ENCODE data around the gene NFKB1.

Gene NFKB1

GRCh38 chr4:102501447-102501696 is 213 bp downstream of the NFKB1 start:
- DNase-seq: no peak

GRCh38 chr4:102502543-102502818 is 1.3 kb downstream of the NFKB1 start:
- no peak for DNase-seq

- no peak for DNase-seq
These were observed 2.2 kb downstream of the NFKB1 start for GRCh38 chr4:102503301-102503746.

GRCh38 chr4:102503831-102504786 is 3.0 kb downstream of the NFKB1 start:
- no peak for DNase-seq

GRCh38 chr4:102504941-102505340 is 3.8 kb downstream of the NFKB1 start:
- no peak for DNase-seq

- no peak for DNase-seq
These were observed 4.5 kb downstream of the NFKB1 start for GRCh38 chr4:102505708-102506107.

GRCh38 chr4:102506523-102506922 is 5.4 kb downstream of the NFKB1 start:
- DNase-seq: no peak

GRCh38 chr4:102511830-102512605 is 10.9 kb downstream of the NFKB1 start:
- DNase-seq: no peak

- no peak for DNase-seq
These were observed 13.3 kb downstream of the NFKB1 start for GRCh38 chr4:102514298-102514964.

GRCh38 chr4:102517753-102518152 is 16.6 kb downstream of the NFKB1 start:
- no peak for DNase-seq

- no peak for DNase-seq
These were observed 17.6 kb downstream of the NFKB1 start for GRCh38 chr4:102518703-102519131.

GRCh38 chr4:102519925-102520324 is 18.8 kb downstream of the NFKB1 start:
- DNase-seq: no peak

GRCh38 chr4:102521570-102521969 is 20.4 kb downstream of the NFKB1 start:
- no peak for DNase-seq

- no peak for DNase-seq
These were observed 20.9 kb downstream of the NFKB1 start for GRCh38 chr4:102522031-102522440.

- DNase-seq: no peak
These were observed 23.5 kb downstream of the NFKB1 start for GRCh38 chr4:102524691-102525090.

GRCh38 chr4:102525097-102525496 is 23.9 kb downstream of the NFKB1 start:
- no peak for DNase-seq

- no peak for DNase-seq
These were observed 24.3 kb downstream of the NFKB1 start for GRCh38 chr4:102525504-102525903.

- no peak for DNase-seq
These were observed 25.4 kb downstream of the NFKB1 start for GRCh38 chr4:102526532-102526931.

GRCh38 chr4:102527695-102528283 is 26.6 kb downstream of the NFKB1 start:
- no peak for DNase-seq

GRCh38 chr4:102529977-102530376 is 28.8 kb downstream of the NFKB1 start:
- no peak for DNase-seq

- DNase-seq: no peak
These were observed 29.8 kb downstream of the NFKB1 start for GRCh38 chr4:102530986-102531385.

GRCh38 chr4:102531462-102531861 is 30.3 kb downstream of the NFKB1 start:
- DNase-seq: no peak

GRCh38 chr4:102533348-102533747 is 32.2 kb downstream of the NFKB1 start:
- no peak for DNase-seq

Data from activated CD8-positive, alpha-beta memory T cell treated with anti-CD3 and anti-CD28 coated beads, Interleukin-2, amount 50 U/mL, for 48 hours (primary cell).